ENCODE measurements around the gene WSB2.

WSB2 gene

DNA sequence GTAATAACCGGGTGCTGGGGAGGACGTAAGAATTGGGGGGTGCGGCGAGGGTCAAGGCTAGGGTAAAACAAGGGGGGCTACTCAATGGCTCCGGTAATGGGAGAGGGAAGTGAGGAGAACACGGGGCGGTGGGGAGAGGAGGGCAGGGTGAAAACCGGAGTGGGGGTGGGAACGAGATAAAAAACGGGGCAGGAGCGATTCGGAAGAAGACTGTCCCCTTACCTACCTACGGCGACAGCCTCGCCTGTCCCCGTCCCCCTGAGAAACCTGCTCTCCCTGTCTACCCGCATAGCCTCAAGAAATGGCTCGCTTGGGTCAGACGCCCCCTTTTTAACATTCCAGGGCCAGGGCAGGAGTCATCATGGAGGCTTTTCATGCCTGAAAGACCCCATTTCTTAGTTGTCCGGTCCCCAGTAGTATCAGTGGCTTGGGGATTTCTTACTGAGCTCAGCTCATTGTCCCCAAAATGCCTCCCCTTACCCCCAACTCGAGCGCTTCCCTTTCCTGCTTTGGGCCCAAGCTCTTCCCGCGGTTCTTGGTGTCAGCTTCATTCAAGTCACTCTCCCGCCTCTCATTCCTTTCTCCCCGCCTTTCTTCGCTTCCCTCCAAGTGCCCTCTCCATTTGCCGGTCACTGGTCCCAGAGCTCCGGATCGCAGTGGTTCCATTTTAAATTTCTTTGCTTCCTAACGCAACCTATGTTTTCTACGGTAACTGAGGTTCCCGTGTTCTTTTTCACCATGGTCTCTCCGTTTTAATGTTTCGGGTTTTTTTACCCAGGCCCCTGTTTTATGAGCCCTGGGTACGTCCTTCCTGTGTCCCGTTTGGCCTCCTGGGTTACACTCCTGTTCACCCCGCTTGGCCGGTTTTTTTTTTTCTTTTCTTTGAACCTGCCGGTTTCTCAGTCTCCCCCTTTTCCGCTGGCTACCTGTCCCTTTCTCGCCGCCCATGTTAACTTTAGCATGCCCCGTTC lies 1.2 kb upstream of the WSB2 start:
- DNase-seq, result peak; percentile 60

DNA sequence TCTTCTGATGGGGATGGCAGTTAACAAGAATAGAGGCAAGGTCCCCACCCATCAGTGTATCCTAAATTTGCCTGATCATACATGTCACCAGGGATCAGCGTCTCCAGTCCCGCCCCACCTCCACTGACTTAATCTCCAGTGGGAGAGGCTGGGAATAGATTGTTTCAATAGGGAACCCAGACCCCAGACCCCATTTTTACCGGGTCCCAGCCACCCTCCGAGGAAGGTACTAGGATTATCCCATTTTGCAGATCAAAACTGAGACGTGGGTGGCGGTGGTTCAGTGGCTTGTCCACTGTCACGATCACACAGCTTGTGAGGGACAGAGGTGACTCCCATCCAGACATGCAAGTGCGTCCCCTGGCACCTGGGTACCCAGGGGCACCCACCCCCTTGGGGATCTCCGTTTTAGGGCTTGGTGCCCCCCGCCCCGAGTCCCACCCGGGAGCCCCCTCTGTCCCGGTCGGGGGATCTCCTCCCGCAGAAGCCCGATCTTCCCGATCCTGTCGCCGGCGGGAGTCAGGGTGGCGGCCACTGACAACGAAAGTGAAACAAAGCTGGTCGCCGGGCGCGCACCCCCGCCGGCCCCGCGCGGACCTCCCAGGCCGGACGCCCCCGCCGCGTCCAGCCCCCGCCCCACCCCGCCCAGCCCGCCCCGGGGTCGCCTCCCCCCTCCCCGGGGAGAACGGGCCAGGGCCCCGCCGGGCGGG lies 523 bp downstream of the WSB2 start:
- DNase-seq, result peak; percentile 59

DNA sequence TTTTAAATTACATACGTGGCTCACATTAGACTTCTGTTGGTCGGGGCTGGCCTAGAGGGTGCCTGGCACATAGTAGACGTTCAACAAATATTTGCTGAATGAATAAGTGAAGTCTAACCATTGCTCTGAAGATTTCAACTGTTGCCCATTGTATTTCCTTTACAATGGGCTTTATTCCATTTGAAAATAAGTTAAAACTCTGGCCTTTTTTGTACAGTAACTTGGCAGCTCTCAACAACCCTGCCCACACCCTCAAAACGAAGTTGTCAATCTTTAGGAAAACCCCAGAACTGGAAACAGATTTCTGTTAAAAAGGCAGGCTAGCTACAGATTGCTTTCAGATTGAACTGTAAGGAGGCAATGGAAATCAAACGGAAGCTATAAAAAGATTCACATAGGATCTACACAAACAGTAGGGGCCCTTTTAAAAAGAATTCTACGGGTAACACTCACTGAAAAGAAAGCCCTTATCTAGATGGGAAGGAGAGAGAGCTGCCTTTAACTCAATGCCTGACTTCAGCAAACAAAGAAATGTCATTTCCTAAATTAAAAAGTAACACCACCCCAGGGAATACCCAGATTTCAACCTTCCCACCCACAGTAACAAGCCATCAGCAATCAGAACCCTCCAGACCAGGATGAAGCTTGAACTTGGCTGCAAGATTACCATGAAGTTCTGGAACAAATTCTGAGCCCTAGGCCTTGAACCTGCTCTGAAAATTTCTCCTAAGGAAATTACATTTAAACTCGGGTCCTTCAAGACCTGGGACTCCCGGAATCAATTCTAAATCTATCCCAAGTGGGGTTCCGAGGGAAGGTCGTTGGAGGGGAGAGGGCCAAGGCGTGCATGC lies 1.4 kb downstream of the WSB2 start:
- DNase-seq, result no peak

DNA sequence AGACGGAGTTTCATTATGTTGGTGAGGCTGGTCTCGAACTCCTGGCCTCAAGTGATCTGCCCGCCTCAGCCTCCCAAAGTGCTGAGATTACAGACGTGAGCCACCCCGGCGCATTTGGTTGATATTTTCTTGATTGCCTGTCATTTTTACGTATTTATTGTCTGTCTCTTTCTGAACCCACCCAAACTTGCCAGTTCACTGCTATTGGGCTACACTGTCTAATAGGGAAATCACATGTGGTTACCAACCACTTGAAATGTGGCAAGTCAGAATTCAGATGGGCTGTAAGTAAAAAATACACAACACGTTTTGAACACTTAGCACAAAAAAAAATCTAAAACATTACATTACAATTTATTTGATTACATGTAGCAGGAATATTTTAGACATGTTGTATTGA lies 2.1 kb downstream of the WSB2 start:
- no peak for DNase-seq

DNA sequence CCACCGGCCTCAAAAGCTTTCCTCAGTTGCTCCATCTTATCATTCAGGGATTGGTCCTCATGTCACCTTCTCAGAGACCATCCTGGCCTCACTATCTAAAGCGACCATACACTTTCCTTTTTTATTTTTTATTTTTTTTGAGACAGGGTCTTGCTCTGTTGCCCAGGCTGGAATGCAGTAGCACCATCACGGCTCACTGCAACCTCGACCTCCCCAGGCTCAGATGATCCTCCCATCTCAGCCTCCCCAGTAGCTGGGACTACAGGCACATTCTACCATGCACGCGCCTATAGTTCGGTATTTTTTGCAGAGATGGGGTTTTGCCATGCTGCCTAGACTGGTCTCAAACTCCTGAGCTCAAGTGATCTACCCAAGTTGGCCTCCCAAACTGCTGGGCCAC lies 2.8 kb downstream of the WSB2 start:
- no peak for DNase-seq

DNA sequence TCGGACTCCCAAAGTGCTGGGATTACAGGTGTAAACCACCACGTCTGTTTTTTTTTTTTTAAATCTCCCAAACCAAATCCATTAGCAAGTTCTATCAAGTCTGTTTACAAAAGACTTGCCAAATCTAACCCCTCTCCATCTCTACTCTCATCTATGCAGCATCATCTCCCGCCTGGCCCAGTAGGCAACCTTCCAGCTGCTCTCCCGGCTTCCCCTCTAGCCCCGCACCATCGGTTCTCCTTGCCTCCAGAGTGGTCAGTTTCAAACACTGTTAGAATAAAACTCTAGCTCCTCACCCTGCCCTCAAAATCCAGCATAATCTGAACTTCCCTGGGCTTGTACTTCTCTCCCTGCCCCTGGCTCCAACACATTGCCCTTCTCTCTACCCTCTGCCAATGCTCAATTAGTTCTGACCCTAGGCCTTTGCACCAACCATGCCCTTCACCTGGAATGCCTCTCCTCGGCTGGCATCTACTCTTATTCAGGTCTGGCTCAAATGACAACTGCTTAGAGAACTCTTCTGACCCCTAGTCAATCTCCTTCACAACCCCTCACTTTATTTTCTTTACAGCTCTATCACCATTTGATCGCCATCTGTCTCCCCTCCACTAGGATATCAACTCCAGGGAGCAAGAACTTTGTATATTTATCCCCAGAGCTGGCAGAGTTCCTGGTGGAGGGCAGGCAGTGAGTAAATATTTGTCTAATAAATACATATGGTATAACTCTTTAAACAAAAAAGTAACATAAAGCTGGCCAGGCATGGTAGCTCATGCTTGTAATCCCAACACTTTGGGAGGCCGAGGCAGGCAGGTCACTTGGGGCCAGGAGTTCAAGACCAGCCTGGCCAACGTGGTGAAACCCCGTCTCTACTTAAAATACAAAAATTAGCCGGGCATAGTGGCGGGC lies 4.9 kb downstream of the WSB2 start:
- DNase-seq, result no peak

DNA sequence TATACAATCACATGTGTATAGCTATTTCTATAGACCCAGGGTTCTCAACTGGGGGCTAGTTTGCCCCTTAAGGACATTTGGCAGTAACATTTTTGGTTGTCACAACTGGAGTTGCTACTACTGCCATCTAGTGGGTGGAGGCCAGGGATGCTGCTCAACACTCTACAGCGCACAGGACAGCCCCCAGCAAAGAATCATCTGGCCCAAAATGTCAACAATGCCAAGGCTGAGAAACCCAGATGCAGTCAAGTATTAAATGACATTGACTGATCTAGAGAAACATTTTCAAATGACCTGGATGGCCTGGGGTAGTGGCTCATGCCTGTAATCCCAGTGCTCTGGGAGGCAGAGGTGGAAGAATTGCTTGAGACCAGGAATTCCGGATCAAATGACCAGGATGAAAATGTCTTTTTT lies 5.8 kb downstream of the WSB2 start:
- DNase-seq, result peak; percentile 36

DNA sequence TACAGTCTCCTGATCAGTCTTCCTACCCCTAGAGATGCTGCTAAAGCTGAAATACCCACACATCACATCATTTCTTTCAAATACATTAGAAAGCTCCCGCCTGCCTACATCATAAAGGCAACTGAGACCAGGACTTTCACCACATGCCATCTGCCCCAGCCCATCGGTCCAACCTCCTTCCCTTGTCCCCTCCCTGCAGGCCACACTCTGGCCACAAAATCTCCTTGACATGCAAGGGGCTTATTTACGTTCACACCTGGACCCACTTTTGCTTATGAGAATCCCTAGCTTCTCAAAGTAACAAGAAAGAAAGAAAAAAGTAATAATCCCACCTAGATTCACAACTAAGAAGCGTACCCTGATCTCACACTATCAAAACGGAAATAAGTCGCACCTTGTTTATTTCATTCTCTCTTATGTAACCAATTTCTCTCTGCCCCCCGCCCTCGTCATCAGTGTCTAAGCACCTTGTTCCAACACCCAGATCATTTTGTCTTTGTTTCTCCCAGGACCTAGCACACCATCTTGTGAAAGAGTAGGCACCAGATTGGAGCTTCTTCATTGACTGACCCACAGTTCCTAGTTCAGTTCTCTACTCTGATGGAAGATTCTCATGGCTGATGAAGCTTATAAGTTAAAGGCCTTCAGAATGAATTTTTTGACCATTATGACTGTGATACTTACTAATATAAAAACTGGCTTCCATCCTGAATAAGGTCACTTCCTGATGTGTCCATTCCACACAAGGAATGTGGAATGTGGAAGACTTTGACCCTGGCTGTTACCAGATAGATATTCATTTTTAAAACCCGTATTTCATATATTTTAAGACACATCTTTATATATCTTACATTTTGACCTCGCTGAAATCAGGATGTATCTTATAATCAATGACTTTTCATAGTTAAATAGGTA lies 7.7 kb downstream of the WSB2 start:
- DNase-seq, result no peak

DNA sequence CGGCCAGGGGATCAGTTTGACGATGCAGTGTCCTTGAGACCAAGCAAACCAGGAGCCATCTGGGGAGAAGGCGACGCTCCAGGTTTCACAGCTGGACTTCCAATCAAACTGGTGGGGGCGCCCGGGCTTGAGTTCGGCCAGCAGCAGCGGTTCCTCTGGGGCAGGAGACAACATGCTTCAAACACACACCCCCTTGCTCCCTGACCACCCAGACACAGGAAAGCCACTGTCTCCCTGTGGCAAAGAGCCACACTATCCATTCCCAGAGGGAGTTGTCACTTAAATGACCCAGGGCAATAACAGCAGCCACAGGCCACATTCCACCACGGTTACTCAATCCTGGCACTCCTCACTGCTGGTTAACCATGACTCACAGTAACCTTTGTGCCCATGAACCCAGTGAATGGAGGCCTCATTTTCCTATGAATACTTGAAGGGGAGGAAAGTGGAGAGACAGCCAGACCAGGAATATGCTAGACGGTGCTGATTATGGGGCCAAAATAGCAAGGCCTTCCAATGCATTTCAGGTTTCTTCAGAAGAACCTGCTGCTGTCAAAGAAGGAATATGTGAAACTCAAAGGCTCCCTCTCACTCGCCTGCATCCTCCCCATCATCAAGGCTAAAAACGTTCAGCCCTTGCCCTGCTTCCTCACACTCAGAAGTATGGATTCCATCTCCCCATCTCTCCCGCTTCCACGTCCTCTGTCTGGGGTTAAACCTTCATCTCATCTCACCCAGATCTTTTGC lies 8.5 kb downstream of the WSB2 start:
- DNase-seq, result peak; percentile 85

DNA sequence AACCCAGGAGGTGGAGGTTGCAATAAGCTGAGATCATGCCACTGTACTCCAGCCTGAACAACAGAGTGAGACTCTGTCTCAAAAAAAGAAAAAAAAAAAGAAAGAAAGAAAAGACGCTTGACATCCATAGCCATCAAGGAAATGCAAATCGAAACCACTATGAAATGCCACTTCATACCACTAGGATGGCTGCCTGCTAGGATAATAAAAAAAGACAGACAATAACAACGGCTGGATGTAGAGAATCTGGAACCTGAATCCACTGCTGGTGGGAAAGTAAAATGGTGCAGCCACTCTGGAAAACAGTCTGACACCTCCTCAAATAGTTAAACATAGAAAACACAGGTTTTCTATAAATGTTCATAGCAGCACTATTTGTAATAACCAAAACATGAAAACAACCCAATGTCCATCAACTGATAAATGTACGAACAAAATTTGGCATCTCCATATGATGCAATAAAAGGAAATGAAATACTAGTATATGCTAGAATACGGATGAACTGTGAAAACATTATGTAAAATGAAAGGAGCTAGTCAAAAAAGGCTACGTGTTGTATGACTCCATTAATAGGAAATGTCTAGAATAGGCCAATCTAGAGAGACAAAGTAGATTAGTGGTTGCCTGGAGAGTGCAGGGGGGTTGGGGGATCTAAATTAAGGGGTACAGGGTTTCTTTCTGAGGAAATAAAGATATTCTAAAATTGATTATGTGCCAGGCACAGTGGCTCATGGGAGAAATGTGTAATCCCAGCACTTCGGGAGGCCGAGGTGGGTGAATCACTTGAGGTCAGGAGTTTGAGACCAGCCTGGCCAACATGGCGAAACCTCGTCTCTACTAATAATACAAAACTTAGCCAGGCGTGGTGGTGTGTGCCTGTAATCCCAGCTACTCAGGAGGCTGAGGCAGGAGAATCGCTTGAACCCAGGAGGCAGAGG lies 9.7 kb downstream of the WSB2 start:
- no peak for DNase-seq

DNA sequence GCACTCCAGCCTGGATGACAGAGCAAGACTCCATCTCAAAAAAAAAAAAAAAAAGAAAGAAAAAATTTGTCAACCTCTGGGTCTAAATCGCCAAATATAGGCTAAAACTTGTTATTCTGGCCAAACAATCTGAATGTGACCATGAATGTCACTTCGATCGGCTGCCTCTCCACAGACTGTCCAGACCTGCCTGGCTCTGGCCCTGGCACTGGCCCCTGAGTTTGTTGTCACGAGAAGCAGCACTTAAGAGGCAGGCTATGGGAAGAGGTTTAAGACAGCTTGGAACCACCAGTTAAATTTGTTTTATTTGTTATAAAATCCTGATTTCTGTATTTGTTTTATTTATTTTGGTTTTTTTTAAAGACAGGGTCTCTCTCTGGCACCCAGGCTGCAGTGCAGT lies 14.5 kb downstream of the WSB2 start:
- no peak for DNase-seq

DNA sequence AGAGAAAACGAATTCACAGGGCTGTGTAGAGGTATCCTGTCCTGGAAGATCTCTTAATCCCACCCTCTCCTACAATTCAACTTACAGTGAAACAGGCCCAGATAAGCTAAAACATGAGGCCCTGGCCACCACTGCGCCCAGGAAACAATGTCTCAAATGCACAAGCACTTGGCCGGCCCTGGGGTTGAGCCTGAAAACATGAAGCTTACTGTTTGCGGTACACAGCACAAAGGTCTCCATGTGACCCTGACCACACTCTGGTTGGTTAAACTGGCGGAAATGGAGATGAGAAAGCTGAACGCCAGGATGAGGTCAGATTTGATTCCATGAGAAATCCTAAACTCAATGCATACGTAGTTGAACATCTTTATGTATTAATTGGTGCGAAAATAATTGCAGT lies 16.4 kb downstream of the WSB2 start:
- no peak for DNase-seq

DNA sequence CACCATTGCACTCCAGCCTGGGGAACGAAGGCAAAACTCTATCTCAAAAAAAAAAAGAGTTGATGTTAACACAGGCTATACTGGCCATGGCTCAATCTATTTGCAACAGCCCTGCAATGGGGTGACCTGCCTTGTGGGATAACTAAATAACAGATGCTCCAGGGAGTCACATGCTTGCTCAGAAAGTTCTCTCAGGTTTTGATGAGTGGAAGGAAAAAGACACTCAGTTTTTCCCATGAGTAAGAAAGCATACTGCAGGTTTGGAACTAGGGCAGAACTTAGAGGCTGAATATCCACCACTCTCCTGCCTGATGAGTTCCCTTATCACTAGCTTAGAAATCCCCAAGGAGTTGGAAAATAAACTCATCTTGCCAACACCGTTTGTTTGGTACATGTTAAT lies 16.9 kb downstream of the WSB2 start:
- no peak for DNase-seq

DNA sequence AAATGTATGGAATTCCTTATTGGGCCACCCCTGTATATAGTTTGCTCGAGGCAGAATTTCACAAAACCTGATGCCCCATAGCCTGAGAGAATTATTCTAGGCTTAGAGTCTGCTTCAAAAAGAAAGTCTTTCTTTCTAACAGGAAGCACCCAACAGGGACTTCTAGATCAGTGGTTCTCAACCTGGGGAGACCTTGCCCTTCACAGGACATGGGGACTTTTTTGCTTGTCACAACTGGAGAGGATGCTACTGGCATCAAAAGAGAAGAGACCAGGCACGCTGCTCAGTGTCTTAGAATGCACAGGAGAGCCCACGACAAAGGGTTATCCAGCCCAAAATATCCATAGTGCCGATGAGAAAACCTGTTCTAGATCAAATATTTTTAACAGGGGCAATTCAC lies 18.9 kb downstream of the WSB2 start:
- no peak for DNase-seq

DNA sequence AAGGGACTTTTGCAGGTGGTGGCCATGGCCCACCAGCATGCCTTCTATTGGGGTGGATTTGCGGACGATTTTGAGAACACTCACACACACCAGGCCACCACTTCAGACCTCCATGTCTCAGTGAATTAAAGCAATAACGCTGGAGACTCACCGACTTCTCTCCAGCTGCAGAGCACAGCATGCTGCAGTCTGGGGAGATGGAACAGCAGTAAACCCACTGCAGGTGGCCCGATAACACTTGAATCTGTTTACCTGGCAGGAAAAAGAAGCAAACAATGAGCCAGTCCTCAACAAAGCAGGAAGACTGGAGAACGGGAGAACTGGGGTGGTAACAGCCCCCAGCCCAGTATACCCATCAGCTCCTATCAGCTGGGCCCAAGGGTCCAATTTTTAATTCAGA lies 22.8 kb downstream of the WSB2 start:
- DNase-seq, result no peak

DNA sequence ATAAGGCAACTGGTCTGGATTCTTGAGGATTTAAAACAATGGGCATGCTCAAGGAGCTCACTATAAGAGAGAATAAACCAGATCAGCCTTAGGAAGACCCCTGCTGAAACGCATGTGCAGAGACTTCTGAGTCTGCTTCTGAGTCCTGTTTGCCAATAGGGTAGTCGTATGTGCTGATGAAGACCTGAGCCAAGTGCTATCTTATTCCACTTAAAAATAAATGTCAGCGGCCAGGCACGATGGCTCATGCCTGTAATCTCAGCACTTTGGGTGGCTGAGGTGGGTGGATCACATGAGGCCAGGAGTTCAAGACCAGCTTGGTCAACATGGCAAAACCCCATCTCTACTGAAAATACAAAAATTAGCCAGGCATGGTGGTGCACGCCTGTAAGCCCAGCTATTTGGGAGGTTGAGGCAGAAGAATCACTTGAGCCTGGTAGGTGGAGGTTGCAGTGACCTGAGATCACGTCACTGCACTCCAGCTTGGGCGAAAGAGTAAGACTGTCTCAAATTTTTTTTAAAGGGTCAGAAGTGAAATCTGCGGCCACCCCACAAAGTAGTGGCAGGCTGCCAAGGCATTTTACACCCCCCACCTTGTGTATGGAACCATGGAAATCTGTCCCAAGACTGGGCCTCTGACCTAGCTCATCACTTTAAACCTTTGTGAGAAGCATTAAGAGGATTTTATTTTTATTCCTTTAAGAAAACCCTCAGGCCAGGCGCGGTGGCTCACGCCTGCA lies 24.1 kb downstream of the WSB2 start:
- DNase-seq, result no peak

DNA sequence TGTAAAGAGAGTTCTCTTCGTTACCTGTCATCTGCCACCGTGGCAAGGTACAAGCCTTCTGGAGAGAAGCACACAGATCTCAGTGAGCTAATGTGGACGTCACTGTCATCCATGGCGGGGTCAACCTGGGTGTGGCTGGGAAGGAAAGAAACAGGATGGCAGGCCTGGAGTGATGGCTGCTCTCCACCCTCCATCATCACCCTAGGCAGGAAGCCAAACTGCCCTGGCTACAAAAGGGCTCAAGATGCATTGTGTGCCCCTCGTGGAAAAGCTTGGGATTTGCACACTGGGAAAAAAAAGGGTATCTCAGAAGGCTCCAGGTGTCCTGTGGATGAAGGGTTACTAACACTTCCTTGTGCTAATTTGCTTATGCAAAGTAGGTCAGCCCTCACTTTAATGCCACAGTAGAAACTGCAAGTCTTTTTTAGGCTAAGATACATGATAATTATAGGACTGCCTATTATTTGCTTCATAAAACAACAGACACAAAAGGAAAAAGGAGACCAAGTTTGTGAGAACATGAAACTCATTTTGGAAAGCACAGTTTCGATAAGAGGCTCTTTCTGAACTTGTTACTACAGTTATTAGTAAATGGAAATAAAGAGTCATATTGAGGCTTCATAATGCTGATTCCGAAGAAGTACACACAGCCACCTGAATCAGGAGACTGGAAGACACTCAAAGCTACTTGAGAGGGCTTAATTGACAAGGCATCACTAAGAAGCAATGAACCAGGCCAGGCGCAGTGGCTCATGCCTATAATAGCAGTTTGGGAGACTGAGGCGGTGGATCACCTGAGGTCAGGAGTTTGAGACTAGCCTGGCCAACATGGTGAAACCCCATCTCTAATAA lies 25.6 kb downstream of the WSB2 start:
- no peak for DNase-seq
